Activated CD4-positive, CD25-positive, alpha-beta regulatory T cell treated with anti-CD3 and anti-CD28 coated beads, Interleukin-2, amount 50 U/mL, for 16 hours (primary cell): ENCODE measurements around the gene ZNF582.
A peak's percentile ranks its signal among the peaks of the same experiment; 100 is the strongest.
"Not testable (repeated sequence)": the region's sequence is repeated elsewhere in the genome, so short reads cannot be mapped to it uniquely, and the experiment has no call there.

ENCODE experiments used
- DNase-seq: peaks from one replicate; pipeline ENCODE4 v3.0.0-alpha.2; 2020; ENCODE audit warnings: low read depth, low spot score

The ZNF582 gene

DNA sequence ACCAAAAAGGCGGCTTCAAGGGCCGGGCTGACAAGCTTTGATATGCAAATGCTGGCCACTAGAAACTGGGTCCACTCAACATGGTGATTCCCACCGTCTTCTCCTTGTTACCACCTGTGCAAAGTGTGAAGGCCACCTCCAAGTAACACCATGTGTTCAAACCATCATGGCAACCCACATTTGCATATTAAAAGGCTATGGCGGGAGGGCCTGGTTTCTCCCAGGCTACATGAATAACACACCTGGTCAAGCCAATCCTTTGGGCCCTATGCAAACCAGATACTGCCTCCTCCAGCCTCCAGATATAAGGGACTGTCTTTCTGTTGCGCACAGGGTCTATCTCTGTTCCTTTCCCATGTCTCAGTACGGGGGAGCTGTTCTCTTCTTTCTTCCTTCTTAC, 42.1 kb downstream of the ZNF582 start:
- DNase-seq, result no peak

DNA sequence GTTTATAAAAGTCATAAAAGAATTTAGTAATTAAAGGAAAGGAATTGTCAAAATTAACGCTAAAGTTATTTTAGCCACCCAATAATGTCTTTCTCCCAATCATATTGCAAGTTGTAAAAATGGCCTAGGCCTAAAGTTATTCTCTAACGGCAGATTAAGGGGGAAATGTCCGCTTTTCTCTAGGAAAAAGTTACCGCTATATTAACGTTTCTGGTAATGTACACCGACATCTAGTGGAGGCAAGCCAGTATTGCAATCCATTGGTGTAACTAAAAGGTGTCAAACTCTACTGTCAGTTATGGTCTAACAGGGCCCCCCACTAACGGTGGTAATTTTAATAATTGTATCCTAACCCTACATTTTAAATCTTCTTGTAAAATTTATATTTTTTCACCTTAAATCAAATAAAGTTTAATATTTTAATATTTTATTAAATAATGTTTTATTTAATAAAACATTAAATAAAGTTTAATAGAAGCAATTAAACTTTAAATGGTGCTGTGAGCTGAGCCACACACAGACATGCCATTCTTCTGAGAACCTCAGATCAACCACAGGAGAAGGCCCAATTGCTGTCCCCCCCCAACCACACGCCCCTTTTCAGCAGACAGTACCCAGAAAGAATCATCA, 42.8 kb downstream of the ZNF582 start:
- peak; percentile 17 for DNase-seq

- no peak for DNase-seq
Measured at GRCh38 chr19:56348289-56348877, 45.0 kb downstream of the ZNF582 start.

DNA sequence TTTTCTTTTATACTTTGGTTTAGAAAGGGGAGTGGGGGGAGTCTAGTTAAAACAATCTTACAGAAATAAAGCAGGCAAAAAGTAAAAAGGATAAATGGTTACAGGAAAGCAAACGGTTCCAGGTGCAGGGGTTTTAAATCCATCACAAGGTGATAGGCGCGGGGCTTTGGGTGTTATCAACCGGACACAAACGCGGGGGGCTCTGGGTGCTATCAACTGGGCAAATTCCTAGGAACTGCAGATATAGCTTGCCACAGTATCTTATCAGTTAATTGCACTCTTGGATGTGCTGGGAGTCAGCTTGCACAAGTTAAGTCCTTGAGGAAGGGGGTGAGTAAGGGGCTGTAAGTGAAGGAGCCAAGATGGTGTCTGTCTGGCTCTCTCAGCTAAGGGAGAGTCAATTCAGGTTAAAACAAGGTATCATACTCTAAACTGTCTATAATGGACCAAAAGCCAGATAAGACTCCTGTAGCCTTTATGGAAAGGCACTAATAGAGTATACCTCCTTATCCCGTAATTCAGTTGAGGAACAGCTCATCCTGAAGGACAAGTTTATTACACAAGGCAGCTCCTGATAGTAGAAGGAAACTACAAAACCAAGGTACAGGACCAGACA, 46.1 kb downstream of the ZNF582 start:
- DNase-seq, result no peak

DNA sequence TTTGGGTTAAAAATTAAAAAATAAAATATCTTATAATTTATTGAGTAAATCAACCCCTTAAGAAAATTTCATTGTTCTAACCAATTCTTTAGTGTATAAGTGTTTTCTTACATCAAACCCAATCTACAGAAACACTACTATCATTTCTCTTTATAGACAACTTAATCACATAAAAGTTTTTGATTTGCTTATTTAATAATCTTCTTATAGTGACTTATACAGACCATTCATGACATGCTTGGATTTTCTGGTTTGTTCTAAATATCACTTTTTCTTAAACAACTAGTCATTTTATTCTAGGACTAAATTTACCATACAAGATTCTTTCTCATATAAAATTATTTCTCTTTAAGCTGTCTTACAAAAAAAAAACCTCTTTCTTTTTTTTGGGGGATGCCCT, 51.4 kb downstream of the ZNF582 start:
- no peak for DNase-seq

- not testable (repeated sequence) for DNase-seq
Measured at GRCh38 chr19:56339031-56339430, 54.3 kb downstream of the ZNF582 start.

DNA sequence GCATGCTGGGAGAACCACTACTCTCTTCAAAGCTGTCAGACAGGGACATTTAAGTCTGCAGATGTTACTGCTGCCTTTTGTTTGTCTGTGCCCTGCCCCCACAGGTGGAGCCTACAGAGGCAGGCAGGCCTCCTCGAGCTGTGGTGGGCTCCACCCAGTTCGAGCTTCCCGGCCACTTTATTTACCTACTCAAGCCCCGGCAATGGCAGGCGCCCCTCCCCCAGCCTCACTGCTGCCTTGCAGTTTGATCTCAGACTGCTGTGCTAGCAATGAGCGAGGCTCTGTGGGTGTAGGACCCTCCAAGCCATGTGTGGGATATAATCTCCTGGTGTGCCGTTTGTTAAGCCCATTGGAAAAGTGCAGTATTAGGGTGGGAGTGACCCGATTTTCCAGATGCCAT, 56.3 kb downstream of the ZNF582 start:
- DNase-seq, result not testable (repeated sequence)

- not testable (repeated sequence) for DNase-seq
Measured at GRCh38 chr19:56335371-56335770, 58.0 kb downstream of the ZNF582 start.

DNA sequence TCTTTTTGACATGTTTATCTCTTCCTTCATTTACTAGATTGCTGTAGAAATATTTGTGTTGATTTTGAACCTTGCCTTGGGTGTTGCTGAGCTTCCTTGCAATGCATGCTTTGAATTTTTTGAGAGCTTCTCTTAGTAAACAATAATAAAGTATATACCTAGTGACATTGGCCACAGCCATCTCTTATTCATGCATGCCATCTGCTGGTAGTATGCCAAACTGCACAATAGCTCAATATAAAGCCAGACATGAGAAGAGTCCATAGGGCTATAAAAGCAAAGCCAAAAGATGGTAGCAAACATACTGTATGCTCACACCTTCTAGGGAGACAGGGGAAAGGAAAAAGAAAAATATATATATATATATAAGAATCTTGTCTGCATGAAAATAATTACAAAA, 59.8 kb downstream of the ZNF582 start:
- no peak for DNase-seq
